ENCODE data around the gene CRY2.
A peak's percentile ranks its signal among the peaks of the same experiment; 100 is the strongest.

The CRY2 gene

GRCh38 chr11:45886816-45887520, 39.7 kb downstream of the CRY2 start:
- H3K4me3 ChIP-seq (ENCODE audit: low read depth, low read length): peak overlapping the region; percentile 81; the same call in 1 of the 2 replicates
- TF ChIP-seq CTCF (IDR thresholded peaks at IDR 0.05; ENCODE audit: low read depth, low read length): no peak
- H3K36me3 ChIP-seq: peaks cover 6% of the 10 kb centered on the region; the same call in 1 of the 2 replicates
- no peak for DNase-seq
- no peaks in the 10 kb centered on the region for H3K27me3 ChIP-seq (ENCODE audit: insufficient read depth, low read depth, severe bottlenecking)
- H3K27ac ChIP-seq: peak overlapping the region; percentile 22; the same call in 1 of the 2 replicates
- H3K9me3 ChIP-seq (ENCODE audit: severe bottlenecking): no peaks in the 10 kb centered on the region

GRCh38 chr11:45887587-45887986, 40.3 kb downstream of the CRY2 start:
- H3K27me3 ChIP-seq (ENCODE audit: insufficient read depth, low read depth, severe bottlenecking): no peaks in the 10 kb centered on the region
- no peak for TF ChIP-seq CTCF (IDR thresholded peaks at IDR 0.05; ENCODE audit: low read depth, low read length)
- no peak for DNase-seq
- H3K4me3 ChIP-seq (ENCODE audit: low read depth, low read length): no peak overlapping the region
- no peak overlapping the region for H3K27ac ChIP-seq
- peaks cover 6% of the 10 kb centered on the region; the same call in 1 of the 2 replicates for H3K36me3 ChIP-seq
- H3K9me3 ChIP-seq (ENCODE audit: severe bottlenecking): no peaks in the 10 kb centered on the region

GRCh38 chr11:45889555-45889954, 42.3 kb downstream of the CRY2 start:
- Histone ChIP-seq H3K4me3 (ENCODE audit: low read depth, low read length) (no peak overlapping the region), H3K27me3 (ENCODE audit: insufficient read depth, low read depth, severe bottlenecking) (no peaks in the 10 kb centered on the region), H3K27ac (no peak overlapping the region), H3K9me3 (ENCODE audit: severe bottlenecking) (no peaks in the 10 kb centered on the region), H3K36me3 (peaks cover 6% of the 10 kb centered on the region; the same call in 1 of the 2 replicates)
- no peak for TF ChIP-seq CTCF (IDR thresholded peaks at IDR 0.05; ENCODE audit: low read depth, low read length)
- DNase-seq: no peak

GRCh38 chr11:45889966-45890365, 42.7 kb downstream of the CRY2 start:
- Histone ChIP-seq H3K27ac (no peak overlapping the region), H3K27me3 (ENCODE audit: insufficient read depth, low read depth, severe bottlenecking) (no peaks in the 10 kb centered on the region), H3K9me3 (ENCODE audit: severe bottlenecking) (no peaks in the 10 kb centered on the region), H3K4me3 (ENCODE audit: low read depth, low read length) (no peak overlapping the region), H3K36me3 (peaks cover 6% of the 10 kb centered on the region; the same call in 1 of the 2 replicates)
- DNase-seq: no peak
- TF ChIP-seq CTCF (IDR thresholded peaks at IDR 0.05; ENCODE audit: low read depth, low read length): no peak

GRCh38 chr11:45890886-45891550, 43.7 kb downstream of the CRY2 start:
- H3K4me3 ChIP-seq (ENCODE audit: low read depth, low read length): no peak overlapping the region
- no peaks in the 10 kb centered on the region for H3K9me3 ChIP-seq (ENCODE audit: severe bottlenecking)
- H3K27me3 ChIP-seq (ENCODE audit: insufficient read depth, low read depth, severe bottlenecking): no peaks in the 10 kb centered on the region
- DNase-seq: no peak
- no peak for TF ChIP-seq CTCF (IDR thresholded peaks at IDR 0.05; ENCODE audit: low read depth, low read length)
- H3K36me3 ChIP-seq: peaks cover 6% of the 10 kb centered on the region; the same call in 1 of the 2 replicates
- no peak overlapping the region for H3K27ac ChIP-seq

Data from WERI-Rb-1 (cell line).